Heart right ventricle (tissue), 16 donors: ENCODE measurements around the gene TM9SF3. TPM values are rescaled to one million over a fixed set of nuclear protein-coding genes. Genes with fewer than 3 reads are reported as not detected.

Experiments
- ATAC-seq, 8 donors: fragments of 200-7000 bp; cut with Tn5 transposase; one replicate each; pipeline ENCODE4 v1.9.1; 2020; ENCODE audit warnings: mild to moderate bottlenecking in 8 of 8, moderate library complexity in 8 of 8, moderate number of reproducible peaks in 1 of 8
- DNase-seq, 2 donors: peaks; one replicate each; pipeline ENCODE4 v3.0.0-alpha.2; 2020
- H3K27ac ChIP-seq, 10 donors: fragments of 200-600 bp; sonication (generic) in 2 of 10; one replicate each; pipeline versions ENCODE4 v1.5.0 to v1.8.0; 2020 to 2022; ENCODE audit warnings: mild to moderate bottlenecking in 3 of 10
- H3K27me3 ChIP-seq, 7 donors: fragments of 200-600 bp; one replicate each; pipeline ENCODE4 v1.8.0; 2021 to 2022; ENCODE audit warnings: mild to moderate bottlenecking in 2 of 7
- H3K36me3 ChIP-seq, 9 donors: fragments of 200-600 bp; sonication (generic) in 1 of 9; one replicate each; pipeline versions ENCODE4 v1.5.0 to v1.8.0; 2020 to 2022; ENCODE audit warnings: mild to moderate bottlenecking in 2 of 9
- H3K4me1 ChIP-seq, 9 donors: fragments of 200-600 bp; sonication (generic) in 1 of 9; one replicate each; pipeline versions ENCODE4 v1.5.0 to v1.8.0; 2020 to 2022; ENCODE audit warnings: mild to moderate bottlenecking in 4 of 9
- H3K4me3 ChIP-seq, 10 donors: fragments of 200-600 bp; sonication (generic) in 2 of 10; one replicate each; pipeline versions ENCODE4 v1.5.0 to v1.8.0; 2020 to 2022; ENCODE audit warnings: mild to moderate bottlenecking in 7 of 10, moderate library complexity in 2 of 10
- H3K9me3 ChIP-seq, 11 donors: fragments of 200-600 bp in 10 of 11; sonication (generic) in 2 of 11; one replicate each; pipeline versions ENCODE4 v1.5.0 to v1.8.0; 2013 to 2022; ENCODE audit warnings: mild to moderate bottlenecking in 2 of 11, control low read depth in 1 of 11, moderate library complexity in 1 of 11
- CTCF ChIP-seq, 9 donors: fragments of 200-600 bp; sonication (generic) in 2 of 9; IDR thresholded peaks; one replicate each; pipeline versions ENCODE4 v1.5.0 to v1.8.0; 2021 to 2022; ENCODE audit warnings: antibody characterized with exemption in 9 of 9, mild to moderate bottlenecking in 5 of 9, moderate library complexity in 1 of 9
- WGBS, 2 donors: extraction: QIAGEN DNeasy Blood & Tissue Kit; methylation state at CpG; one replicate each; pipeline ENCODE4 v1.1.7; 2013; ENCODE audit warnings: inconsistent platforms in 1 of 2; 5-methylcytosine and 5-hydroxymethylcytosine counted together
- intact Hi-C, 10 donors: fragments of 100-400 bp; cut with DNase I; formaldehyde crosslinking; loops; one replicate each; pipeline versions ENCODE4 v1.11.1 to v1.14.2; 2022
- polyA plus RNA-seq, 2 donors: library from polyadenylated mRNA; stranded (reverse); fragments of 200-250 nt; gene quantifications; one replicate each; pipeline ENCODE4 v1.2.3, GENCODE V29; 2013
- total RNA-seq, 10 donors: library from RNA; stranded (reverse); fragmentation: NEBNext Ultra II Directional in 3 of 10; extraction: Animal tissue kit (Norgen Biotek cat#: 25700) in 3 of 10; gene quantifications; one replicate each; pipeline versions ENCODE4 v1.2.1 to v1.2.4, GENCODE V29; 2021 to 2023
- donor health status: Arrhythmogenic right ventricular cardiomyopathy.
- donor health status: ischemic (EF 13 %, LVEDD 7.1; RV severe dilation, severe dysfunction).
- donor health status: healthy with polysubstance abuse.
- donor health status: DM: no; HTN: yes; CAD: no.
- donor health status: DM: no; HTN: no; CAD: no.
- donor health status: ischemic (EF 25% LVEDD 6.9; RV normal size, moderate dysfunction).
- donor health status: ischemic (EF 25% LVEDD 5.7; RV mildly dilated, moderate dysfunction).
- donor health status: healthy.
- donor health status: DM: yes; HTN: yes; CAD: no.
- donor health status: Ischemic cardiomyopathy.
- donor health status: ischemic (EF 35%, LVEDD 5.7; RV mildly dilated, moderate dysfunction).
- donor health status: nonischemic (EF 11% LVEDD 7.7; RV severe dilation, severe dysfunction).
- donor health status: DM: yes; HTN: yes; CAD: no.
- donor health status: PGD.
- donor health status: ischemic (EF 29% LVEDD 5.4; RV normal size, mild dysfunction).
- donor health status: nonischemic (EF 23%, LVEDD 6.1; RV moderate dilation, normal function).

TM9SF3 gene
- total and polyA plus RNA-seq, 12 donors = 17.5 to 83.9 (median 60.8) TPM

GRCh38 chr10:96579133-96579532 lies 7.7 kb downstream of the TM9SF3 start:
- Histone ChIP-seq H3K4me1 (peaks cover 0 to 89% (median 71%) of the 10 kb centered on the region in 9 donors), H3K27me3 (no peaks in the 10 kb centered on the region), H3K9me3 (no peaks in the 10 kb centered on the region), H3K36me3 (peaks cover 0 to 21% (median 0%) of the 10 kb centered on the region in 9 donors), H3K27ac (no peak overlapping the region), H3K4me3 (no peak overlapping the region)
- 61 to 69% methylated on average over 2 of the region's 2 CpGs for WGBS, 2 donors
- TF ChIP-seq CTCF (IDR thresholded peaks at IDR 0.05) = no peak
- intact Hi-C loops = no loop called here
- ATAC-seq (no peak), DNase-seq (no peak)

DNA sequence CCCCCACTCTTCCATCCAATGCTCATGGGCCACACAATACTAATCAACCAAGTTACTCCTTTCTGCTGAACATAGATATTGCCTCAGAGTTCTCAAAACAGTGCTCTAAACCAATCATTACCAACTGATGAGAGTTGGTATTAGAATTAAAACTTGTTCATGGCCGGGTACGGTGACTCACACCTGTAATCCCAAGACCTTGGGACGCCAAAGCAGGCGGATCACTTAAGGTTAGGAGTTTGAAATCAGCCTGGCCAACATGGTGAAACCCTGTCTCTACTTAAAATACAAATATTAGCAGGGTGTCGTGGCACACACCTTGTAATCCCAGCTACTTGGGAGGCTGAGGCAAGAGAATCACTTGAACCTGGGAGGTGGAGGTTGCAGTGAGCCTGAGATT lies 8.2 kb downstream of the TM9SF3 start:
- 88 to 96% methylated on average over 5 of the region's 5 CpGs for WGBS, 2 donors
- Histone ChIP-seq H3K27me3 (no peaks in the 10 kb centered on the region), H3K27ac (no peak overlapping the region), H3K4me3 (no peak overlapping the region), H3K36me3 (peaks cover 0 to 21% (median 0%) of the 10 kb centered on the region in 9 donors), H3K9me3 (no peaks in the 10 kb centered on the region), H3K4me1 (peaks cover 0 to 84% (median 66%) of the 10 kb centered on the region in 9 donors)
- DNase-seq (no peak), ATAC-seq (no peak)
- TF ChIP-seq CTCF (IDR thresholded peaks at IDR 0.05) = no peak
- intact Hi-C loops = no loop called here

- TF ChIP-seq CTCF (IDR thresholded peaks at IDR 0.05) = no peak
- peaks cover 0 to 82% (median 62%) of the 10 kb centered on the region in 9 donors for H3K4me1 ChIP-seq
These were observed 8.8 kb downstream of the TM9SF3 start for GRCh38 chr10:96578022-96578421.

DNA sequence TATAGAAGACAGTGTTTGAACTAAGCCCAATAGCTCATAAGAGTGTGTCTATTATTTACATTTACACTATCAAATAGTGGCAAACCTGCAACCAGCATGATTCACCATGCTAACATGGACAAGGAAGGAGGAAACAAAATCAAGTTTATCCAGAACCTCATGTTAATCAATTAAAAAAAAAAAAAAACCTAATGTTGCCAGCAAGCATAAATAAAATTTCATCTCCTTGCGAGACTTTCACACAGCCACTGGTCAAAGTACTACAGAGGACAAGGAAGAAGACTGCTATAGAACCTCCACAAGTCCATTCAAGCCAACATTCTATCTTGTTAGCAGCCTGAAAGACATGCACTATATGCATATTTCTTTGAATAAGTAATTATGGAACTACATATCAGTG lies 9.7 kb downstream of the TM9SF3 start:
- Histone ChIP-seq H3K27me3 (no peaks in the 10 kb centered on the region), H3K9me3 (no peaks in the 10 kb centered on the region), H3K4me3 (no peak overlapping the region), H3K4me1 (peaks cover 0 to 82% (median 57%) of the 10 kb centered on the region in 9 donors), H3K27ac (no peak overlapping the region), H3K36me3 (peaks cover 0 to 21% (median 0%) of the 10 kb centered on the region in 9 donors)
- intact Hi-C loops = no loop called here
- ATAC-seq (no peak), DNase-seq (no peak)
- 98% methylated on average over 1 of the region's 1 CpG for WGBS, 2 donors
- TF ChIP-seq CTCF (IDR thresholded peaks at IDR 0.05) = no peak

More at GRCh38 chr10:96578022-96578421, 8.8 kb downstream of the TM9SF3 start:
- WGBS, 2 donors = 86% methylated on average over 4 of the region's 4 CpGs
- Histone ChIP-seq H3K27ac (no peak overlapping the region), H3K36me3 (peaks cover 0 to 21% (median 0%) of the 10 kb centered on the region in 9 donors), H3K27me3 (no peaks in the 10 kb centered on the region), H3K9me3 (no peaks in the 10 kb centered on the region), H3K4me3 (no peak overlapping the region)
- DNase-seq = no peak
- ATAC-seq = no peak
- intact Hi-C loops = no loop called here
